Esophagus muscularis mucosa (tissue), 4 donors: Measurements from ENCODE around the gene MYO1D.

Experiments
- EP300 ChIP-seq: sonication (generic); formaldehyde crosslinking; IDR thresholded peaks from one replicate; pipeline ENCODE4 v1.6.1; 2017; ENCODE audit warnings: antibody characterized with exemption
- POLR2A ChIP-seq: fragments of 450-650 bp; IDR thresholded peaks from one replicate; pipeline ENCODE4 v1.6.1; 2017; ENCODE audit warnings: antibody characterized with exemption, moderate library complexity, mild to moderate bottlenecking, low read depth
- TF ChIP-seq, protein P1 (sequence below), 3 experiments: fragments of 200-600 bp in 2 of 3; fragments of 450-650 bp in 1 of 3; sonication (generic) in 2 of 3; IDR thresholded peaks; one replicate each; pipeline ENCODE4 v1.5.1; 2017 to 2019; ENCODE audit warnings: antibody characterized with exemption in 3 of 3, mild to moderate bottlenecking in 2 of 3, moderate library complexity in 1 of 3

DNA sequence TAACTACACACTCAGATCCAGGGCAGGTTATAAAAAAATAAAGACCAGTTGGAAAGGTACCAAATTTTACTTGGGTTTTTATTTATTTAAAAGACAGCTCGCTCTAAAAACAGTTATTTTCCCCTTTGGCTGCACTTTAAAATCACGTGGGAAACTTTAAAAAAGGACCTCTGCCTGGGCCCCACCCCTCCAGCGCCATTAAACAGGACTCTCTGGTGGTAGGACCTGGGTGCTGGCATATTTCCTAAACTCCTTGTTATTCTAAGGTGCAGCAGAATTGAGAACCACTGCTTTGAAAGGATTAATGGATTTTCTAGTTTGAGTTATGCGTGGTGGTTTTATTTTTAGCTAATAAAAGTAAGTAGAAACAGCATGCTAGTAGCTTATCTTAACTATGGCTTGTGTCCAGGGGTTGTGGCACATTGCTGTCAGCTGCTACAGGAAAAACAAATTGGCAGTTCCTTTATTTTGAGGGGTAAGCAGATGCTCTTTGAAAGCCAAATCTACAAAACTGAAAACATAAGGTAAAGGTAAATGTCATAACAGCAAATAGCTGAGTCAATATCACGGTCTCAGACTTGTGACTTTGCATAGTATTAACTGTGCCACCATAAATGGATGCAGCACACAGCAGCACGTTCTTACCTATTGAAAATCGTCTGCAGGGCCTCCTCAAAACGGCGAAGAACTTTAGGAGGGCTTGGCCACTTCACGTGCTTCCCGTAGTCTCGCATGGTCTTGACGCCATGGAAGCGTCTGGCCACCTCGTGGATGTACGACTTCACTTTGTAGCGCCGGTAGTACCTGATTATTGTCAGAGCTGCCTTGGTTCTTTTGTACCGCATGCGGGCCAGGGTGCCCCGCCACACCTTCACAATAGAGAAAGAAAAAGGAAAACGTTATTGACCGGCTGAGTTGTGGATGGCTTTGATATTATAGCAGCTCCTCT is 218.2 kb downstream of the MYO1D start:
- TF ChIP-seq, protein P1, sequence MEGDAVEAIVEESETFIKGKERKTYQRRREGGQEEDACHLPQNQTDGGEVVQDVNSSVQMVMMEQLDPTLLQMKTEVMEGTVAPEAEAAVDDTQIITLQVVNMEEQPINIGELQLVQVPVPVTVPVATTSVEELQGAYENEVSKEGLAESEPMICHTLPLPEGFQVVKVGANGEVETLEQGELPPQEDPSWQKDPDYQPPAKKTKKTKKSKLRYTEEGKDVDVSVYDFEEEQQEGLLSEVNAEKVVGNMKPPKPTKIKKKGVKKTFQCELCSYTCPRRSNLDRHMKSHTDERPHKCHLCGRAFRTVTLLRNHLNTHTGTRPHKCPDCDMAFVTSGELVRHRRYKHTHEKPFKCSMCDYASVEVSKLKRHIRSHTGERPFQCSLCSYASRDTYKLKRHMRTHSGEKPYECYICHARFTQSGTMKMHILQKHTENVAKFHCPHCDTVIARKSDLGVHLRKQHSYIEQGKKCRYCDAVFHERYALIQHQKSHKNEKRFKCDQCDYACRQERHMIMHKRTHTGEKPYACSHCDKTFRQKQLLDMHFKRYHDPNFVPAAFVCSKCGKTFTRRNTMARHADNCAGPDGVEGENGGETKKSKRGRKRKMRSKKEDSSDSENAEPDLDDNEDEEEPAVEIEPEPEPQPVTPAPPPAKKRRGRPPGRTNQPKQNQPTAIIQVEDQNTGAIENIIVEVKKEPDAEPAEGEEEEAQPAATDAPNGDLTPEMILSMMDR (IDR thresholded peaks at IDR 0.05) = no peak
- TF ChIP-seq POLR2A (no peak), EP300 (no peak)
